Caco-2 (cell line): ENCODE results near the gene VASP. TPM values are rescaled to one million over a fixed set of nuclear protein-coding genes. Genes with fewer than 3 reads are reported as not detected.
A peak's percentile ranks its signal among the peaks of the same experiment; 100 is the strongest.

ENCODE experiments used
- BruUV-seq: library from RNA; stranded (reverse); fragments of 400-500 nt; replicated peaks from 2 replicates; lab custom pipeline; 2021; lab: Mats Ljungman, UMichigan
- CTCF ChIA-PET: fragments of 300-600 bp; sonication (Branson Sonifier 250); formaldehyde crosslinking; loops from one replicate; lab custom pipeline; 2022; ENCODE audit warnings: antibody characterized with exemption; lab: Charles Lee
- POLR2A ChIA-PET: fragments of 300-600 bp; sonication (Branson Sonifier 250); formaldehyde crosslinking; loops from one replicate; lab custom pipeline; 2022; ENCODE audit warnings: antibody characterized with exemption; lab: Charles Lee
- DNase-seq, 2 experiments: peaks; one replicate each; pipeline versions ENCODE4 v3.0.0 to v3.0.0-alpha.2; 2020 to 2022
- H3K27me3 ChIP-seq: replicated peaks from 2 replicates; pipeline ENCODE4 v1.6.0; 2011; ENCODE audit warnings: low read length; ENCODE audit not compliant: control insufficient read depth, insufficient read depth
- H3K36me3 ChIP-seq: 2 replicates; pipeline ENCODE4 v1.5.1; 2011; ENCODE audit warnings: low read length; ENCODE audit not compliant: control insufficient read depth, insufficient read depth
- H3K4me1 ChIP-seq: fragments of 250-450 bp; sonication (Bioruptor Pico); 2 replicates; pipeline ENCODE4 v1.5.1; 2020; ENCODE audit warnings: mild to moderate bottlenecking
- H3K4me3 ChIP-seq: 2 replicates; pipeline ENCODE4 v1.5.1; 2011; ENCODE audit warnings: low read depth, mild to moderate bottlenecking, control low read depth, low read length
- H3K9me3 ChIP-seq: fragments of 250-450 bp; sonication (Bioruptor Pico); 2 replicates; pipeline ENCODE4 v1.5.1; 2020; ENCODE audit warnings: mild to moderate bottlenecking, moderate library complexity
- H3K27ac Mint-ChIP-seq: one replicate; pipeline ENCODE4 v1.8.0; 2022; ENCODE audit warnings: mixed read lengths; ENCODE audit not compliant: unreplicated experiment
- H3K27me3 Mint-ChIP-seq: one replicate; pipeline ENCODE4 v1.8.0; 2022; ENCODE audit warnings: mixed read lengths; ENCODE audit not compliant: insufficient read depth, unreplicated experiment
- H3K36me3 Mint-ChIP-seq: one replicate; pipeline ENCODE4 v1.8.0; 2022; ENCODE audit warnings: mild to moderate bottlenecking, mixed read lengths; ENCODE audit not compliant: insufficient read depth, unreplicated experiment
- H3K4me1 Mint-ChIP-seq: one replicate; pipeline ENCODE4 v1.8.0; 2022; ENCODE audit warnings: low read depth, mixed read lengths; ENCODE audit not compliant: unreplicated experiment
- H3K4me3 Mint-ChIP-seq: one replicate; pipeline ENCODE4 v1.8.0; 2022; ENCODE audit warnings: mild to moderate bottlenecking, moderate library complexity, mixed read lengths; ENCODE audit not compliant: unreplicated experiment
- H3K9me3 Mint-ChIP-seq: one replicate; pipeline ENCODE4 v1.8.0; 2022; ENCODE audit warnings: mixed read lengths; ENCODE audit not compliant: unreplicated experiment
- CTCF ChIP-seq, 2 experiments: fragments of 200-600 bp in 1 of 2; IDR thresholded peaks; 1 replicate in 1 of 2; 2 replicates in 1 of 2; pipeline versions ENCODE4 v1.5.1 to v1.8.0; 2011 to 2022; ENCODE audit warnings: antibody characterized with exemption in 1 of 2, control low read depth in 1 of 2, inconsistent platforms in 1 of 2, low read depth in 1 of 2, low read length in 1 of 2, mild to moderate bottlenecking in 1 of 2, moderate library complexity in 1 of 2; ENCODE audit not compliant: insufficient read depth in 1 of 2, severe bottlenecking in 1 of 2, unreplicated experiment in 1 of 2
- intact Hi-C: fragments of 100-400 bp; cut with micrococcal nuclease; formaldehyde crosslinking; loops from one replicate; pipeline ENCODE4 v1.10.0; 2022; ENCODE audit not compliant: unreplicated experiment
- total RNA-seq: library from RNA; stranded (reverse); gene quantifications from 2 replicates; pipeline ENCODE4 v1.2.3, GENCODE V29; 2022

Gene VASP
- total RNA-seq, 1 experiment from 2014 or later: 72.4 TPM

DNA sequence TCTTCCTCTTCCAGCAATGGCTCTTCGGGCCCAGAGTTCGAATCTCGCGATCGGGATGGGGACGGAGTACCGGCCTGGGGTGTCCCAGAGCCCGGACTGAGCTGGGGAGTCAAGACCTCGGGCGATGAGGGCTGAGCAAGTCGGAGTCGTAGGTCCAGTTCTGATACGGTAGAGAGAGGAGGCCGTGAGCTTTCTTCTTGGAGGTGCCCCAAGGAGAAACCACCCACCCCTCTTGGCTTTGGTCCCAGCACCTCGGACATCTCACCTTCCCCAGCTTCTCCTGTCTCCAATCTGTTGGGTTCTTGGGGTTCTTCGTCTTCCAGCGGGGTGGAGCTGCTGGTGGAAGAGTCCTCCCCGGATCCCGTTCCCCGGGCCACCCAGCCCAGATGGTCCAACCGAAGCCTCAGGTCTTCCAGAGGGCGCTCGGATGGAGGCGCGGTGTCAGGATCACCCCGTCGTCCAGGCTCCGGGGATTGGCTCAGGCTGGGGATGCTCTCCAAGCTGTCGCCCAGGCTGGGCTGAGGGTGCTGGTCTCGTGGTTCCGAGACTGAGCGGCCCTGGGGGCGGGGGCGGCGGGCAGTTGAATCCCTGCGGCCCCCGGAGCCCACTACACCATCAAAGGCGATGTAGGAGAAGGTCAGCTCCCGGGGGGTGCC is 12.9 kb upstream of the VASP start:
- no peak for DNase-seq
- TF ChIP-seq CTCF (IDR thresholded peaks at IDR 0.05; ENCODE audit: insufficient read depth in 1 of 2, low read depth in 1 of 2, low read length in 1 of 2, severe bottlenecking in 1 of 2, unreplicated experiment in 1 of 2): no peak
- no TSS peak for BruUV-seq
- Histone ChIP-seq H3K4me3 (no peak overlapping the region), H3K36me3 (no peaks in the 10 kb centered on the region), H3K27me3 (no peaks in the 10 kb centered on the region), H3K4me1 (peaks cover 22% of the 10 kb centered on the region), H3K9me3 (no peaks in the 10 kb centered on the region)
- H3K27me3 Mint-ChIP-seq: peaks cover 8% of the 10 kb centered on the region
- no peak overlapping the region for H3K4me3 Mint-ChIP-seq
- H3K9me3 Mint-ChIP-seq: no peaks in the 10 kb centered on the region
- ChIA-PET POLR2A (no interaction called here), CTCF (interaction anchor here (1.2 to 3.0 kb wide), 3 partner anchors 9 to 148 kb away, joined by 4 to 24 read pairs (median 18); no protein-coding TSS in a partner anchor)
- no peak overlapping the region for H3K27ac Mint-ChIP-seq
- intact Hi-C loops: loop anchor here (10.0 kb wide), 1 partner anchor 150 kb away; no protein-coding TSS in a partner anchor
- H3K4me1 Mint-ChIP-seq: peaks cover 19% of the 10 kb centered on the region
- H3K36me3 Mint-ChIP-seq: peaks cover 4% of the 10 kb centered on the region

- no peak for TF ChIP-seq CTCF (IDR thresholded peaks at IDR 0.05; ENCODE audit: insufficient read depth in 1 of 2, low read depth in 1 of 2, low read length in 1 of 2, severe bottlenecking in 1 of 2, unreplicated experiment in 1 of 2)
- no peaks in the 10 kb centered on the region for H3K27me3 ChIP-seq
- CTCF ChIA-PET: interaction anchor here (0.6 to 3.0 kb wide), 6 partner anchors 9 to 147 kb away, joined by 4 to 24 read pairs (median 6); no protein-coding TSS in a partner anchor
- no TSS peak for BruUV-seq
- H3K36me3 ChIP-seq: no peaks in the 10 kb centered on the region
- Mint-ChIP-seq H3K36me3 (peaks cover 4% of the 10 kb centered on the region), H3K4me3 (peak overlapping the region; percentile 98), H3K4me1 (peaks cover 23% of the 10 kb centered on the region), H3K27me3 (peaks cover 8% of the 10 kb centered on the region), H3K9me3 (no peaks in the 10 kb centered on the region), H3K27ac (no peak overlapping the region)
- POLR2A ChIA-PET: no interaction called here
- H3K4me1 ChIP-seq: peaks cover 22% of the 10 kb centered on the region
- intact Hi-C loops: loop anchor here (10.0 kb wide), 1 partner anchor 150 kb away; no protein-coding TSS in a partner anchor
- no peaks in the 10 kb centered on the region for H3K9me3 ChIP-seq
- no peak for DNase-seq
- no peak overlapping the region for H3K4me3 ChIP-seq
These were observed 12.1 kb upstream of the VASP start for GRCh38 chr19:45495178-45495577.

DNA sequence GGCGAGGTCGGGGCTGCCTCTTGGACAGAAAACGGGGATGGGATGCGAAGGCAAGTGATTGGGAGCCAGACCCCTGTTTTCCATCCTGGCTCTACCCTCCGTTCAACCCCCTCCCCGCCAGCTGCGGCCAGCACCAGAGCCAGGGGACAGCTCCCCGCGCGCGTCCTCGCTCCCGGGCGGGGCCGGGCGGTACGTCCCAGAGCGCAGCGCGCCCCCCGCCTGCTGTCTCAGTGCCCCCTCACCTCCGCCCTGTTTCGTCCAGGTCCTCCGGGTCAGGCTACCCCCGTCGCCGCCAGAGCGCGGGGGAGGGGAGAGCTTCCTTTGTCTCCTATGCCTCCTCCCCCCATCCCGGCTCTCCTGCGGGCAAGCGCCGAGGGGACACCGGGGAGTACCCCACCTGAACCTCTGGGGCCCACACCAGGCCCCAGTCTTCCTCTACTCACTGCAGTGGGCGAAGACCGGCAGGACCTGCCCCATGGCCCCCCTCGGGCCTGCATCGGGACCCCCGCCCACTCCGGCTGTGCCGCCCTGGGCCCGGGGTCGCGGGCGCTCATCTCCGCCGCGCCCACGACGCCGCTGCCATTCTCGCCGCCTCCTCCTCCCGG is 10.8 kb upstream of the VASP start:
- Mint-ChIP-seq H3K4me1 (peaks cover 23% of the 10 kb centered on the region), H3K27me3 (peaks cover 8% of the 10 kb centered on the region), H3K4me3 (peak overlapping the region; percentile 98), H3K36me3 (peaks cover 4% of the 10 kb centered on the region), H3K27ac (peak overlapping the region; percentile 85), H3K9me3 (no peaks in the 10 kb centered on the region)
- Histone ChIP-seq H3K27me3 (no peaks in the 10 kb centered on the region), H3K36me3 (no peaks in the 10 kb centered on the region), H3K4me1 (peaks cover 22% of the 10 kb centered on the region), H3K9me3 (no peaks in the 10 kb centered on the region), H3K4me3 (peak overlapping the region; percentile 80)
- intact Hi-C loops: loop anchor here (10.0 kb wide), 1 partner anchor 148 kb away; no protein-coding TSS in a partner anchor
- no peak for TF ChIP-seq CTCF (IDR thresholded peaks at IDR 0.05; ENCODE audit: insufficient read depth in 1 of 2, low read depth in 1 of 2, low read length in 1 of 2, severe bottlenecking in 1 of 2, unreplicated experiment in 1 of 2)
- ChIA-PET CTCF (interaction anchor here (0.6 to 3.0 kb wide), 6 partner anchors 8 to 146 kb away, joined by 3 to 24 read pairs (median 5); no protein-coding TSS in a partner anchor), POLR2A (no interaction called here)
- peak in 1 of 2 experiments; percentile 76 for DNase-seq
- BruUV-seq: no TSS peak
